C4-2B (cell line): Measurements from ENCODE around the gene ADGRG4.

ENCODE experiments used
- H3K27ac ChIP-seq: fragments of 450-650 bp; 2 replicates; pipeline ENCODE4 v1.5.1; 2017
- ZFX ChIP-seq: fragments of 450-650 bp; IDR thresholded peaks from 2 replicates; pipeline ENCODE4 v1.6.1; 2017
- TF ChIP-seq, protein P1 (sequence below): fragments of 450-650 bp; conservative IDR thresholded peaks from 2 replicates; pipeline ENCODE4 v1.5.1; 2017; ENCODE audit warnings: mild to moderate bottlenecking

Gene ADGRG4

GRCh38 chrX:136452614-136453013, 151.9 kb downstream of the ADGRG4 start:
- TF ChIP-seq, protein P1, sequence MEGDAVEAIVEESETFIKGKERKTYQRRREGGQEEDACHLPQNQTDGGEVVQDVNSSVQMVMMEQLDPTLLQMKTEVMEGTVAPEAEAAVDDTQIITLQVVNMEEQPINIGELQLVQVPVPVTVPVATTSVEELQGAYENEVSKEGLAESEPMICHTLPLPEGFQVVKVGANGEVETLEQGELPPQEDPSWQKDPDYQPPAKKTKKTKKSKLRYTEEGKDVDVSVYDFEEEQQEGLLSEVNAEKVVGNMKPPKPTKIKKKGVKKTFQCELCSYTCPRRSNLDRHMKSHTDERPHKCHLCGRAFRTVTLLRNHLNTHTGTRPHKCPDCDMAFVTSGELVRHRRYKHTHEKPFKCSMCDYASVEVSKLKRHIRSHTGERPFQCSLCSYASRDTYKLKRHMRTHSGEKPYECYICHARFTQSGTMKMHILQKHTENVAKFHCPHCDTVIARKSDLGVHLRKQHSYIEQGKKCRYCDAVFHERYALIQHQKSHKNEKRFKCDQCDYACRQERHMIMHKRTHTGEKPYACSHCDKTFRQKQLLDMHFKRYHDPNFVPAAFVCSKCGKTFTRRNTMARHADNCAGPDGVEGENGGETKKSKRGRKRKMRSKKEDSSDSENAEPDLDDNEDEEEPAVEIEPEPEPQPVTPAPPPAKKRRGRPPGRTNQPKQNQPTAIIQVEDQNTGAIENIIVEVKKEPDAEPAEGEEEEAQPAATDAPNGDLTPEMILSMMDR, result no peak
- no peak for TF ChIP-seq ZFX
- H3K27ac ChIP-seq, result no peak overlapping the region

- no peak for TF ChIP-seq ZFX
- TF ChIP-seq, protein P1, result no peak
- no peak overlapping the region for H3K27ac ChIP-seq
These were observed 152.4 kb downstream of the ADGRG4 start for GRCh38 chrX:136453114-136453513.

DNA sequence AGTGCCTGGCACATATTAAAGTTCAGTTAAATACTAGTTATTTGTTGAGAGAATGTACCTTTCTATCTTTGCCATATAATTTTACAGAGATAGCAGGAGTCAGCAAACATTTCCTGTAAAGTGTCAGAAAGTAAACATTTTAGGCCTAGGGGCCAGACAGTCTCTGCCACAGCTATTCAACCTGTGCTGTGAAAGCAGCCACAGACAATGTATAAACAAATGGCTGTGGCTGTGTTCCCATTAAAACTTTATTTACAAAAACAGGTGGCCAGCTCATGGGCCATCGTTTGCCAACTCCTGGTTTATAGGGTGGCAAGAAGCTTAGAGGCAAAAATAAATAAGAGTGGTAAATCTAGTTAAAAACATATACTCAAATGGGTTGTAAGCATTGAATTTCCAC, 153.0 kb downstream of the ADGRG4 start:
- TF ChIP-seq ZFX, result no peak

DNA sequence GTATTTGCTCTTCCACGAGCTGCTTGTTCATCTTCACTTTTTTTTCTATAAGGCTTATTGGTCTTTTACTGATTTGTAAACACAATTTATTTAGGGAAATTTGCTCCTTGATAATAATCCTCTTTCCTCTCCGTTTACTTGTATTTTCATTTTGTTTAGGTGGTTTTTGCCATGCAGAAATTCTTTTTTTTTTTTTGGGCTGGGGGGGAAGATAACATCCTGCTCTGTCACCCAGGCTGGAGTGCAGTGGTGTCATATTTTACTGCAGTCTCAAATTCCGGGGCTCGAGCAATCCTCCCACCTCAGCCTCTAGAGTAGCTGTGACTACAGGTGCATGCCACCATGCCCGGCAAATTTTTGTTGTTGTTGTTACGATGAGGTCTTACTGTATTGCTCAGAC, 155.4 kb downstream of the ADGRG4 start:
- H3K27ac ChIP-seq, result no peak overlapping the region
- TF ChIP-seq ZFX, result no peak
- TF ChIP-seq, protein P1, result no peak

More for the DNA sequence above, 153.0 kb downstream of the ADGRG4 start:
- H3K27ac ChIP-seq, result no peak overlapping the region

- no peak overlapping the region for H3K27ac ChIP-seq
- TF ChIP-seq, protein P1, result no peak
- no peak for TF ChIP-seq ZFX
These were observed 156.6 kb downstream of the ADGRG4 start for GRCh38 chrX:136457303-136457917.

DNA sequence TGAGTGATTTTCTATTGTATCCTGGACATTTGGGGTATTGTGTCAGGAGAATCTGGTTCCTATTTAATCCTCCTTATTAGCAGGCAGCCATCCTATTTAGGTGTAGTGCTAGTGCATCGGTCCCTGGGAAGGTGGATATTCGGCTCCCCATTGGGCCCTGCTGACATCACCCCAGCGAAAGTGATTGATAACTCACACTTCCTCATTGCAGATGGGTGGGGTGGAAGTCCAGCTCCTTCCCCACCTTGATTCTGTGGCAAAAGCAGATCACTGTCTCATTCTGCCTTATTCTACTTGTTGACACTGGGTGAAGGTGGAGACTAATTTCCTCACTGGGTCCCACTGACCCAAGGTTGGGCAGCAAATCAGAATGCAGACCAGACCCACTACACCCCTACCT, 163.8 kb downstream of the ADGRG4 start:
- no peak overlapping the region for H3K27ac ChIP-seq
- TF ChIP-seq, protein P1, result no peak
- no peak for TF ChIP-seq ZFX
